ENCODE measurements around the gene CCL26. TPM values are rescaled to one million over a fixed set of nuclear protein-coding genes. Genes with fewer than 3 reads are reported as not detected.

CCL26 gene
- total and polyA plus RNA-seq, 10 donors: 0.35 to 0.41 TPM; not detected in 8

DNA sequence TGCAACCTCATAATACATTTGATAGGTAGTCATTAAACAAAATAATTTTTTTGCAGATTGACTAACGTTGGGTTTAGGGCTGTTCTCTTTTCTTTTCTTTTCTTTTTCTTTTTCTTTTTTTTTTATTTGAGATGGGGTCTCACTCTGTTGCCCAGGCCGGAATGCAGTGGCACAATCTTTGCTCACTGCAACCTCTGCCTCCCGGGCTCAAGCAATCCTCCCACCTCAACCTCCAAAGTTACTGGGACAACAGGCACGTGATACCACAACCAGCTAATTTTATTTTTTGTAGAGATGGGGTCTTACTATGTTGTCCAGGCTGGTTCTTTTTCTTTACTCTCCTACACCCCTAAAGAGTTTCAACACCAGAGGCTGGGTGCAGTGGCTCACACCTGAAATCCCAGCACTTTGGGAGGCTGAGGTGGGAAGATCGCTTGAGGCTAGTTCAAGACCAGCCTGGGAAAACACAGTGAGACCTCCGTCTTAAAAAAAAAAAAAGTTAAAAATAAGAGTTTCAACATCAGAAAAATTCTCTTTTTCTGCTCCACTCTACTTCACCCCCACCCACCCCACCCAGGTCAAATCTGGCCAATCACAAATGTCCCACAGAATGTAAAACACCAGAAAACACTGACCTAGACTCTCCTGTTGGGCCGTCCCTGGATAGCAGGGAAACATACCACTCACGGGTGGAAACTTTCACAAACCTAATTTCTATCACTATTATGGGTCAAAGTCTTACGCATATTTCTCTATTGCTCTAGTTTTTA lies 36.2 kb downstream of the CCL26 start:
- DNase-seq: no peak
- H3K4me3 ChIP-seq: no peak overlapping the region
- H3K36me3 ChIP-seq: peaks cover 0 to 10% (median 0%) of the 10 kb centered on the region in 6 donors
- H3K9me3 ChIP-seq: no peaks in the 10 kb centered on the region
- intact Hi-C loops (cut with DNase I; ENCODE audit: low total_unique reads): loop anchor here (10.0 kb wide), 1 partner anchor 71 kb away; no protein-coding TSS in a partner anchor
- H3K4me1 ChIP-seq: peaks cover 13 to 47% (median 33%) of the 10 kb centered on the region in 6 donors
- no peaks in the 10 kb centered on the region for H3K27me3 ChIP-seq (replicated peaks in 1 of 7)
- 93 to 95% (median 95%) methylated on average over 9 of the region's 9 CpGs for WGBS, 5 donors
- no peak overlapping the region for H3K27ac ChIP-seq
- no peak for TF ChIP-seq POLR2A (IDR thresholded peaks at IDR 0.05)
- TF ChIP-seq, protein P1, sequence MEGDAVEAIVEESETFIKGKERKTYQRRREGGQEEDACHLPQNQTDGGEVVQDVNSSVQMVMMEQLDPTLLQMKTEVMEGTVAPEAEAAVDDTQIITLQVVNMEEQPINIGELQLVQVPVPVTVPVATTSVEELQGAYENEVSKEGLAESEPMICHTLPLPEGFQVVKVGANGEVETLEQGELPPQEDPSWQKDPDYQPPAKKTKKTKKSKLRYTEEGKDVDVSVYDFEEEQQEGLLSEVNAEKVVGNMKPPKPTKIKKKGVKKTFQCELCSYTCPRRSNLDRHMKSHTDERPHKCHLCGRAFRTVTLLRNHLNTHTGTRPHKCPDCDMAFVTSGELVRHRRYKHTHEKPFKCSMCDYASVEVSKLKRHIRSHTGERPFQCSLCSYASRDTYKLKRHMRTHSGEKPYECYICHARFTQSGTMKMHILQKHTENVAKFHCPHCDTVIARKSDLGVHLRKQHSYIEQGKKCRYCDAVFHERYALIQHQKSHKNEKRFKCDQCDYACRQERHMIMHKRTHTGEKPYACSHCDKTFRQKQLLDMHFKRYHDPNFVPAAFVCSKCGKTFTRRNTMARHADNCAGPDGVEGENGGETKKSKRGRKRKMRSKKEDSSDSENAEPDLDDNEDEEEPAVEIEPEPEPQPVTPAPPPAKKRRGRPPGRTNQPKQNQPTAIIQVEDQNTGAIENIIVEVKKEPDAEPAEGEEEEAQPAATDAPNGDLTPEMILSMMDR (IDR thresholded peaks at IDR 0.05 in 8 of 11, conservative IDR thresholded peaks at IDR 0.05 in 3 of 11): no peak
- TF ChIP-seq POLR2AphosphoS5 (IDR thresholded peaks at IDR 0.05): no peak

DNA sequence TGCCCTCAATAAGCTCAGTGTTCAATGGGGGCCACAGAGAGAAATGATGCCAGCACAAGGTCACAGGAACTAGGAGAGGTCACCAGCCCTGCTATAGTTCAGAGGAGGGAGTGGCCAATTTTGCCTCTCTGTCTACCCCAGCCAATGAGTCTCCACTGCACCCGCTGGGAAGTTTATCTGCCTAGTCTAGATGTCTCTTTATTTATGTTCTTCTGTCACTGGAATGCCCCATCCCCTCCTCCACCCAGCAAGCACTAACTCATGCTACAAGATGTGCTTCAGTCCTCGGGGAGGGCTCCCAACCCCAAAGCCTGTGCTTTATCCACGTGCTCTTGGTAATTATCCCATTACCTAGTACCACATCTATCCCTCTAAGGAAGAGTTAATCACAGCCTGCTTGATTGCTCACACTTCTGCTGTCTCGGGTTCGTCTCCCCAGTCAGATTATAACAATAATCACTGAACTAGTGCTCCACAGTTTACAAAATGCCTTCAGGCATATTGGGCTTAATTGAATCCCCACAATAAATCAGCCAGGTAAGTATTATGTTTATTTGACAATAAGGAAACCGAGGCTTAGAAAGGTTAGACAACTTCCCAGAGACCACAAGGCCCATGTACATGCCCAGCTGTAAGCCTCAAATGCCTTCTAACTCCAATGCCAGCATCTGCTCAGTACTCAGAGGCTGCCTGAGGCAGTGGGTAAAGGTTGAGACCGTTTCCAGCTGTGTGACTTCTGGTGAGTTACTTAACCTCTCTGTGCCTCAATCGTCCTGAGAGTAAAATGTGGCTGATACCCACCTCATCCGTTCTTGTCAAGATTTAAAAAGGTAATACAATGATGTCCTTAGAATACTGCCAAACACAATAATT lies 37.2 kb downstream of the CCL26 start:
- no peak overlapping the region for H3K4me3 ChIP-seq
- H3K4me1 ChIP-seq: peaks cover 10 to 47% (median 31%) of the 10 kb centered on the region in 6 donors
- no peaks in the 10 kb centered on the region for H3K27me3 ChIP-seq (replicated peaks in 1 of 7)
- 78 to 88% (median 83%) methylated on average over 9 of the region's 9 CpGs for WGBS, 5 donors
- H3K9me3 ChIP-seq: no peaks in the 10 kb centered on the region
- peaks cover 0 to 10% (median 0%) of the 10 kb centered on the region in 6 donors for H3K36me3 ChIP-seq
- no peak for DNase-seq
- intact Hi-C loops (cut with DNase I; ENCODE audit: low total_unique reads): loop anchor here (10.0 kb wide), 1 partner anchor 70 kb away; no protein-coding TSS in a partner anchor
- TF ChIP-seq POLR2AphosphoS5 (IDR thresholded peaks at IDR 0.05): no peak
- TF ChIP-seq, protein P1 (IDR thresholded peaks at IDR 0.05 in 8 of 11, conservative IDR thresholded peaks at IDR 0.05 in 3 of 11): no peak
- TF ChIP-seq POLR2A (IDR thresholded peaks at IDR 0.05): no peak
- no peak overlapping the region for H3K27ac ChIP-seq

DNA sequence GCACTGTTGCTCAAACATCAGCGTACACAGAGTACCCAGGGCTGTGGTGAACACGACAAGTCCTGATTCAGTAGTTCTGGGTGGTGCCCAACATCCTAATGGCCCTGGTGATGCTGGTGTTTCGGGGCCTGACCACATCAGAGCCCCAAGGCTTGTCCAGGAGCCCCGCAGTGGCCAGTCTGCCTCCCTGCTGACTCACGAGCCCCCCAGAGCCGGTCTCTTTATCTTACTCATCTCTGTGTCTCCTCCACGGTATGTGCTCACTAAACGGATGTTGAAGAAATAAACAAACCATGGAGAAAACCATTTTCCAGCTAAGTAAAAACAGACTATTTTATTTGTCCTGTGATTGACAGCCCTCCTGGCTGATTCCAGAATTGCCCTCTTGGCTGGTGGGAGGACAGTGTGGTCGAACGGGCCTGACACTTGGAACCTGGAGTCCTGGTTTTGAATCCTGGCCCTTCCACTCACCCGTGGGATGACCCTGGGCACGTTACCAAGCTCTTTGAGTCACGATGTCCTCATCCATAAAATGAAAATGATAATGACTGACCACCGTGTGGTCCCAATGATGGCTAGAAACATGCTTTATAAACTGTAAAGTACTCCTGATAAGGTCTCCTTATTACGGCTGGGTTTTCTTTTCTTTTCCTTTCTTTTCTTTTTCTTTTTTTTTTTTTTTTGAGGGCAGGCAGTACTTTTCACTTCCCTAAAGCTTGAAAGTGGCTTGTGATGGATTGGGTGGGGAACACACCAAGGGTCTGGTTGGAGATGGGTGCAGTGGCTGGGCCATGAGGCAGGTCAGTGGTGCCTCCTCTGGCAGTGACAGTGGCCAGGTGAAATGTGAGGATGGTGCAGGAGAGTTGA lies 39.0 kb downstream of the CCL26 start:
- no peak for DNase-seq
- H3K36me3 ChIP-seq: peaks cover 0 to 10% (median 0%) of the 10 kb centered on the region in 6 donors
- 70 to 84% (median 80%) methylated on average over 12 to 15 of the region's 15 CpGs for WGBS, 5 donors
- no peaks in the 10 kb centered on the region for H3K27me3 ChIP-seq (replicated peaks in 1 of 7)
- H3K27ac ChIP-seq: peak overlapping the region in 1 of 8 donors; percentile 6
- intact Hi-C loops (cut with DNase I; ENCODE audit: low total_unique reads): loop anchor here (10.0 kb wide), 1 partner anchor 68 kb away; no protein-coding TSS in a partner anchor
- H3K9me3 ChIP-seq: no peaks in the 10 kb centered on the region
- no peak overlapping the region for H3K4me3 ChIP-seq
- TF ChIP-seq, protein P1 (IDR thresholded peaks at IDR 0.05 in 8 of 11, conservative IDR thresholded peaks at IDR 0.05 in 3 of 11): no peak
- TF ChIP-seq POLR2A (IDR thresholded peaks at IDR 0.05) (no peak), POLR2AphosphoS5 (IDR thresholded peaks at IDR 0.05) (no peak)
- peaks cover 14 to 55% (median 42%) of the 10 kb centered on the region in 6 donors for H3K4me1 ChIP-seq
